IMR-90 (cell line): Measurements from ENCODE around the gene INSL3. TPM values are rescaled to one million over a fixed set of nuclear protein-coding genes. Genes with fewer than 3 reads are reported as not detected.
"Not testable (repeated sequence)": the region's sequence is repeated elsewhere in the genome, so short reads cannot be mapped to it uniquely, and the experiment has no call there.

Experiments
- ATAC-seq: fragments of 200-7000 bp; cut with Tn5 transposase; 2 replicates; pipeline ENCODE4 v1.9.1; 2020; ENCODE audit warnings: low read depth, mild to moderate bottlenecking, moderate library complexity
- BruUV-seq: library from RNA; stranded (reverse); fragments of 400-500 nt; replicated peaks from 2 replicates; lab custom pipeline; 2021; lab: Mats Ljungman, UMichigan
- CTCF ChIA-PET: fragments of 300-600 bp; formaldehyde crosslinking; extraction: SDS; loops from one replicate; lab custom pipeline; 2021; ENCODE audit warnings: antibody characterized with exemption; lab: Yijun Ruan, JAX
- POLR2A ChIA-PET: fragments of 300-600 bp; sonication (Branson Sonifier 250); formaldehyde crosslinking; loops from one replicate; lab custom pipeline; 2022; ENCODE audit warnings: antibody characterized with exemption; ENCODE audit not compliant: unreplicated experiment; lab: Charles Lee
- DNase-seq: peaks from one replicate; pipeline ENCODE4 v3.0.0; 2013
- H2AFZ ChIP-seq: replicated peaks from 2 replicates; pipeline ENCODE3; 2013; ENCODE audit warnings: low read length, mild to moderate bottlenecking; ENCODE audit not compliant: poor library complexity
- H2AK5ac ChIP-seq: 2 replicates; pipeline ENCODE4 v1.6.1; 2013; ENCODE audit warnings: low read depth, low read length, inconsistent platforms
- H2AK9ac ChIP-seq: replicated peaks from 2 replicates; pipeline ENCODE3; 2013; ENCODE audit warnings: mild to moderate bottlenecking, low read depth, low read length, moderate library complexity; ENCODE audit not compliant: poor library complexity
- H2BK120ac ChIP-seq: 2 replicates; pipeline ENCODE4 v1.6.1; 2013; ENCODE audit warnings: low read depth, low read length, inconsistent platforms
- H2BK15ac ChIP-seq: 3 replicates; pipeline ENCODE4 v1.6.1; 2013; ENCODE audit warnings: low read depth, low read length, inconsistent platforms
- H2BK20ac ChIP-seq: 2 replicates; pipeline ENCODE4 v1.6.1; 2013; ENCODE audit warnings: low read depth, mild to moderate bottlenecking, inconsistent platforms, low read length, moderate library complexity
- H2BK5ac ChIP-seq: 2 replicates; pipeline ENCODE4 v1.6.1; 2013; ENCODE audit warnings: mild to moderate bottlenecking, low read depth, low read length, inconsistent platforms; ENCODE audit not compliant: poor library complexity, severe bottlenecking
- H3K14ac ChIP-seq: replicated peaks from 2 replicates; pipeline ENCODE4 v1.6.1; 2013; ENCODE audit warnings: low read depth, low read length, inconsistent platforms
- H3K18ac ChIP-seq: 2 replicates; pipeline ENCODE4 v1.6.1; 2013; ENCODE audit warnings: low read depth, low read length, control low read depth
- H3K23ac ChIP-seq: 2 replicates; pipeline ENCODE4 v1.6.1; 2013; ENCODE audit warnings: low read depth, low read length, inconsistent platforms
- H3K27ac ChIP-seq: 2 replicates; pipeline ENCODE4 v1.5.1; 2013; ENCODE audit warnings: mild to moderate bottlenecking, control low read depth, low read length; ENCODE audit not compliant: insufficient read depth
- H3K27me3 ChIP-seq: 2 replicates; pipeline ENCODE4 v1.6.1; 2013; ENCODE audit warnings: low read length; ENCODE audit not compliant: control insufficient read depth, insufficient read depth
- H3K36me3 ChIP-seq: 2 replicates; pipeline ENCODE4 v1.6.1; 2013; ENCODE audit warnings: low read length, mixed read lengths; ENCODE audit not compliant: control insufficient read depth, insufficient read depth
- H3K4ac ChIP-seq: 2 replicates; pipeline ENCODE4 v1.6.1; 2013; ENCODE audit warnings: low read depth, low read length, inconsistent platforms
- H3K4me1 ChIP-seq: 2 replicates; pipeline ENCODE4 v1.6.1; 2013; ENCODE audit warnings: low read length, mixed read lengths; ENCODE audit not compliant: control insufficient read depth, insufficient read depth
- H3K4me2 ChIP-seq: 2 replicates; pipeline ENCODE4 v1.6.1; 2013; ENCODE audit warnings: low read depth, mild to moderate bottlenecking, control low read depth, low read length, moderate library complexity
- H3K4me3 ChIP-seq: 2 replicates; pipeline ENCODE4 v1.5.1; 2013; ENCODE audit warnings: low read depth, mild to moderate bottlenecking, control low read depth, low read length, moderate library complexity; ENCODE audit not compliant: insufficient read depth
- H3K56ac ChIP-seq: 2 replicates; pipeline ENCODE4 v1.6.1; 2013; ENCODE audit warnings: low read length, inconsistent platforms; ENCODE audit not compliant: insufficient read depth; ENCODE audit errors: extremely low read depth
- H3K79me1 ChIP-seq, 2 experiments: 2 replicates each; pipeline ENCODE4 v1.6.1; 2013; ENCODE audit warnings: low read length in 2 of 2, inconsistent platforms in 1 of 2, low read depth in 1 of 2
- H3K9ac ChIP-seq: 2 replicates; pipeline ENCODE4 v1.6.1; 2013; ENCODE audit warnings: low read depth, low read length, control low read depth
- H3K9me1 ChIP-seq: 2 replicates; pipeline ENCODE4 v1.6.1; 2013; ENCODE audit warnings: low read length, inconsistent platforms; ENCODE audit not compliant: insufficient read depth
- H3K9me3 ChIP-seq: 2 replicates; pipeline ENCODE4 v1.6.1; 2013; ENCODE audit warnings: low read length; ENCODE audit not compliant: control insufficient read depth, insufficient read depth
- H4K20me1 ChIP-seq: 2 replicates; pipeline ENCODE4 v1.6.1; 2013; ENCODE audit warnings: low read length, inconsistent platforms; ENCODE audit not compliant: insufficient read depth
- H4K5ac ChIP-seq: 2 replicates; pipeline ENCODE4 v1.6.1; 2013; ENCODE audit warnings: mild to moderate bottlenecking, low read depth, low read length, control low read depth
- H4K8ac ChIP-seq, 2 experiments: 2 replicates each; pipeline ENCODE4 v1.6.1; 2013; ENCODE audit warnings: low read depth in 2 of 2, low read length in 2 of 2, control low read depth in 1 of 2, inconsistent platforms in 1 of 2
- H4K91ac ChIP-seq: 2 replicates; pipeline ENCODE4 v1.6.1; 2013; ENCODE audit warnings: low read depth, low read length, inconsistent platforms; ENCODE audit not compliant: insufficient read depth
- CEBPB ChIP-seq: IDR thresholded peaks from 2 replicates; pipeline ENCODE4 v1.6.1; 2012; ENCODE audit warnings: low read depth, low read length, improper control_type of control experiment
- FOS ChIP-seq: fragments of 150-350 bp; IDR thresholded peaks from 2 replicates; pipeline ENCODE4 v1.6.1; 2016; ENCODE audit warnings: low read depth, low read length
- MXI1 ChIP-seq: IDR thresholded peaks from 2 replicates; pipeline ENCODE4 v1.6.1; 2012; ENCODE audit warnings: low read depth, mild to moderate bottlenecking, low read length, moderate library complexity, borderline replicate concordance
- POLR2A ChIP-seq: IDR thresholded peaks from 2 replicates; pipeline ENCODE4 v1.6.1; 2012; ENCODE audit warnings: mild to moderate bottlenecking, low read depth, low read length
- RAD21 ChIP-seq: IDR thresholded peaks from 2 replicates; pipeline ENCODE4 v1.6.1; 2012; ENCODE audit warnings: low read length, improper control_type of control experiment
- WGBS, 2 experiments: methylation state at CpG; one replicate each; pipeline versions ENCODE4 v1.1.5 to v1.1.7; 2013; ENCODE audit warnings: missing lambda C conversion rate in 2 of 2; ENCODE audit not compliant: insufficient read length in 1 of 2; ENCODE audit errors: extremely low coverage in 2 of 2; 5-methylcytosine and 5-hydroxymethylcytosine counted together
- dilution Hi-C: fragments of 300-500 bp; cut with HindIII; formaldehyde crosslinking; loops from one replicate; pipeline ENCODE4 v1.14.3; 2018; ENCODE audit warnings: low sequenced_read_pairs; ENCODE audit not compliant: unreplicated experiment
- in situ Hi-C: fragments of 300-500 bp; cut with MboI; formaldehyde crosslinking; loops from 3 replicates; pipeline ENCODE4 v1.14.3; 2019; ENCODE audit warnings: low sequenced_read_pairs, inconsistent platforms, mixed read lengths
- intact Hi-C: fragments of 100-400 bp; cut with micrococcal nuclease; formaldehyde crosslinking; loops from 2 replicates; pipeline ENCODE4 v1.10.0; 2022
- polyA plus RNA-seq, 3 experiments: library from polyadenylated mRNA; depleted of rRNA; stranded (reverse); fragments of >200 nt; gene quantifications; 2 replicates each; pipeline ENCODE4 v1.2.3, GENCODE V29; 2012; ENCODE audit warnings: low replicate concordance in 1 of 3
- total RNA-seq: library from RNA; depleted of rRNA; stranded (reverse); fragments of >200 nt; gene quantifications from 2 replicates; pipeline ENCODE4 v1.2.3, GENCODE V29; 2012
- TF ChIP-seq, protein P1 (sequence below): fragments of 150-350 bp; IDR thresholded peaks from 2 replicates; pipeline ENCODE4 v1.6.1; 2017; ENCODE audit warnings: mild to moderate bottlenecking, antibody characterized with exemption, low read length, low read depth

INSL3 gene
- total and polyA plus RNA-seq, 2 of the 4 experiments (the other 2 are of a cell fraction) = not detected

DNA sequence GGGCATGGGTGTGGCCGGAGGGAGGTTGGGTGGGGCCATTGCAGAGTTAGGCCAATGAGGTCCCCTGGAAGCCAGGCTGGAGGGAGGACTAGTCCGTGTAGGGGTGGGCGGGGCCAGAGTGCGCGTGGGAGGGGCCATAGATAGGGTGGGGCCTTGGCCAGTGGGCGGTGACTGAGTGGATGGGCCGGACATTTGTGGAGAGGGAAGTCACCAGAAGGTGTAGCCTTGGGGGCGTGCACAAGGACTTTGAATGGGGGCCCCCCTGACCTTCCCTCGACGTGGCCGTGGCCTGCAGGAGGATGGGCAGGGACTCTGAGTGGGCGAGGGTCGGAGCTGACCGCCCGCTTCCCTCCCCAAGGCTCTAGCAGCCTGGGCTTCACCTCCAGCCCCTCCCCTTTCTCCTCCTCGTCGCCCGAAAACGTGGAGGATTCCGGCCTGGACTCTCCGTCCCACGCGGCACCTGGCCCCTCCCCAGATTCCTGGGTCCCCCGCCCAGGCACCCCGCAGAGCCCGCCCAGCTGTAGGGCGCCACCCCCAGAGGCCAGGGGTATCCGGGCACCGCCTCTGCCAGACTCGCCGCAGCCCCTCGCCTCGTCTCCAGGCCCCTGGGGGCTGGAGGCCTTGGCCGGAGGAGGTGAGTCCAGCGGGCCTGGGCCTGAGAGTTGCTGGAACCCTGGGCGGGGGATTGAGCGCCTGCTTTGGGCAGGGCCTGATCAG is 42.9 kb downstream of the INSL3 start:
- DNase-seq (peak; percentile 10), ATAC-seq (peak; percentile 88)
- Histone ChIP-seq H2BK15ac (no peak overlapping the region), H2BK20ac (no peak overlapping the region), H2BK120ac (no peak overlapping the region), H3K4me2 (no peak overlapping the region; the same call in 1 of the 2 replicates), H3K27ac (no peak overlapping the region), H3K9me3 (no peaks in the 10 kb centered on the region), H4K20me1 (no peaks in the 10 kb centered on the region), H3K9me1 (no peaks in the 10 kb centered on the region), H4K5ac (no peak overlapping the region), H3K9ac (no peak overlapping the region), H3K56ac (no peak overlapping the region), H2AK9ac (peak overlapping the region; percentile 42), H3K4me1 (no peaks in the 10 kb centered on the region), H3K14ac (no peak overlapping the region), H4K91ac (no peak overlapping the region), H2BK5ac (no peak overlapping the region), H4K8ac (no peak overlapping the region), H3K36me3 (no peaks in the 10 kb centered on the region), H2AK5ac (no peak overlapping the region), H3K4me3 (no peak overlapping the region), H3K4ac (no peak overlapping the region), H3K79me1 (no peaks in the 10 kb centered on the region), H3K18ac (no peak overlapping the region), H3K27me3 (no peaks in the 10 kb centered on the region; the same call in 1 of the 2 replicates), H3K23ac (no peak overlapping the region), H2AFZ (peak overlapping the region; percentile 93)
- in situ Hi-C loops (no loop called here), intact Hi-C loops (no loop called here), dilution Hi-C loops (no loop called here)
- CTCF ChIA-PET = no interaction called here
- 6% methylated on average over 4 of the region's 37 CpGs; no CpG with 5 or more reads in 1 of the 2 experiments for WGBS, 2 experiments
- TF ChIP-seq RAD21 = no peak
- no peak for TF ChIP-seq MXI1
- no peak for TF ChIP-seq CEBPB
- no peak for TF ChIP-seq FOS
- TF ChIP-seq, protein P1, sequence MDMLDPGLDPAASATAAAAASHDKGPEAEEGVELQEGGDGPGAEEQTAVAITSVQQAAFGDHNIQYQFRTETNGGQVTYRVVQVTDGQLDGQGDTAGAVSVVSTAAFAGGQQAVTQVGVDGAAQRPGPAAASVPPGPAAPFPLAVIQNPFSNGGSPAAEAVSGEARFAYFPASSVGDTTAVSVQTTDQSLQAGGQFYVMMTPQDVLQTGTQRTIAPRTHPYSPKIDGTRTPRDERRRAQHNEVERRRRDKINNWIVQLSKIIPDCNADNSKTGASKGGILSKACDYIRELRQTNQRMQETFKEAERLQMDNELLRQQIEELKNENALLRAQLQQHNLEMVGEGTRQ = no peak
- TF ChIP-seq POLR2A = no peak
- BruUV-seq = no TSS peak
- POLR2A ChIA-PET = no interaction called here

DNA sequence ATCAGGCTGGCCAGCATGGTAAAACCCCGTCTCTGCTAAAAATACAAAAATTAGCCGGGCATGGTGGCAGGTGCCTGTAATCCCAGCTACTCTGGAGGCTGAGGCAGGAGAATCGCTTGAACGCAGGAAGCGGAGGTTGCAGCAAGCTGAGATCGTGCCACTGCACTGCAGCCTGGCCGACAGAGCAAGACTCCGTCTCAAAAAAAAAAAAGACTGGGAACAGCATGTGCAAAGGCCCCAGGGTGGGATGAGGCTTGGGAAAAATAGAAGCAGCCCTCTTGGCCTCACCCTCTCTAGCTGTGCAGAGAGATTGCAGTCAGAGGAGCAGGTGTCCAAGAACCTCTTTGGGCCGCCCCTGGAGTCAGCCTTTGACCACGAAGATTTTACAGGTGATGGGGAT is 43.5 kb downstream of the INSL3 start:
- H3K18ac ChIP-seq, H3K36me3 ChIP-seq, H4K91ac ChIP-seq, H3K4me2 ChIP-seq, intact Hi-C loops, H2BK20ac ChIP-seq, ATAC-seq, H2AFZ ChIP-seq, H4K20me1 ChIP-seq, H3K56ac ChIP-seq, H3K27me3 ChIP-seq, H3K14ac ChIP-seq, H3K27ac ChIP-seq, H3K23ac ChIP-seq, H3K9me1 ChIP-seq, BruUV-seq, H3K79me1 ChIP-seq, H2BK120ac ChIP-seq, H3K9ac ChIP-seq, H2AK9ac ChIP-seq, H3K4me1 ChIP-seq, H3K4me3 ChIP-seq, H2BK15ac ChIP-seq, H2BK5ac ChIP-seq, H4K8ac ChIP-seq, CTCF ChIA-PET, POLR2A ChIA-PET, dilution Hi-C loops, H4K5ac ChIP-seq, DNase-seq, H3K9me3 ChIP-seq, H3K4ac ChIP-seq, in situ Hi-C loops, H2AK5ac ChIP-seq: not testable (repeated sequence)
- 67% methylated on average over 7 of the region's 10 CpGs; no CpG with 5 or more reads in 1 of the 2 experiments for WGBS, 2 experiments
